H9 (cell line): ENCODE data around the gene EIF3B. TPM values are rescaled to one million over a fixed set of nuclear protein-coding genes. Genes with fewer than 3 reads are reported as not detected.

Experiments
- DNase-seq: peaks from one replicate; pipeline ENCODE4 v3.0.0-alpha.2; 2017
- H2AFZ ChIP-seq: one replicate; pipeline ENCODE4 v1.6.1; 2013; ENCODE audit warnings: mild to moderate bottlenecking, low read length, control low read depth, moderate library complexity
- H2AK5ac ChIP-seq: 2 replicates; pipeline ENCODE4 v1.6.1; 2013; ENCODE audit warnings: low read length, control low read depth, mixed read lengths; ENCODE audit not compliant: insufficient read length
- H2BK120ac ChIP-seq: one replicate; pipeline ENCODE4 v1.6.1; 2013; ENCODE audit warnings: low read depth, mild to moderate bottlenecking, low read length, control low read depth, inconsistent platforms; ENCODE audit not compliant: poor library complexity, severe bottlenecking
- H2BK12ac ChIP-seq: 2 replicates; pipeline ENCODE4 v1.6.1; 2013; ENCODE audit warnings: low read length, control low read depth, mixed read lengths, low read depth; ENCODE audit not compliant: insufficient read length
- H2BK15ac ChIP-seq: 2 replicates; pipeline ENCODE4 v1.6.1; 2013; ENCODE audit warnings: low read depth, low read length, control low read depth
- H2BK20ac ChIP-seq: one replicate; pipeline ENCODE4 v1.6.1; 2013; ENCODE audit warnings: low read depth, mild to moderate bottlenecking, low read length, control low read depth, inconsistent platforms; ENCODE audit not compliant: poor library complexity, severe bottlenecking
- H2BK5ac ChIP-seq: 2 replicates; pipeline ENCODE4 v1.6.1; 2013; ENCODE audit warnings: low read length, control low read depth, mixed read lengths; ENCODE audit not compliant: insufficient read length
- H3K14ac ChIP-seq: 2 replicates; pipeline ENCODE4 v1.6.1; 2013; ENCODE audit warnings: low read length, control low read depth; ENCODE audit not compliant: insufficient read depth
- H3K18ac ChIP-seq: 2 replicates; pipeline ENCODE4 v1.6.1; 2013; ENCODE audit warnings: low read depth, mild to moderate bottlenecking, mixed read lengths, low read length, control low read depth; ENCODE audit not compliant: insufficient read length
- H3K23ac ChIP-seq: 2 replicates; pipeline ENCODE4 v1.6.1; 2013; ENCODE audit warnings: low read length, control low read depth, mixed read lengths, low read depth; ENCODE audit not compliant: insufficient read length
- H3K23me2 ChIP-seq: 2 replicates; pipeline ENCODE4 v1.6.1; 2013; ENCODE audit warnings: low read depth, mild to moderate bottlenecking, mixed read lengths, low read length, control low read depth; ENCODE audit not compliant: insufficient read length, poor library complexity, severe bottlenecking
- H3K27ac ChIP-seq: 2 replicates; pipeline ENCODE4 v1.5.1; 2013; ENCODE audit warnings: low read length, control low read depth, mixed read lengths, low read depth; ENCODE audit not compliant: insufficient read length
- H3K27me3 ChIP-seq: 2 replicates; pipeline ENCODE4 v1.6.1; 2013; ENCODE audit warnings: low read length, control low read depth, inconsistent platforms; ENCODE audit not compliant: insufficient read depth
- H3K4ac ChIP-seq: 2 replicates; pipeline ENCODE4 v1.6.1; 2013; ENCODE audit warnings: low read depth, mild to moderate bottlenecking, control low read depth, inconsistent platforms, low read length, moderate library complexity
- H3K4me1 ChIP-seq: 2 replicates; pipeline ENCODE4 v1.6.1; 2013; ENCODE audit warnings: low read length, control low read depth, inconsistent platforms; ENCODE audit not compliant: insufficient read depth
- H3K4me2 ChIP-seq: 2 replicates; pipeline ENCODE4 v1.6.1; 2013; ENCODE audit warnings: low read length, control low read depth, mixed read lengths; ENCODE audit not compliant: insufficient read length, insufficient read depth
- H3K56ac ChIP-seq: 2 replicates; pipeline ENCODE4 v1.6.1; 2013; ENCODE audit warnings: low read depth, mild to moderate bottlenecking, mixed read lengths, low read length, control low read depth; ENCODE audit not compliant: insufficient read length
- H3K79me1 ChIP-seq: 2 replicates; pipeline ENCODE4 v1.6.1; 2013; ENCODE audit warnings: low read depth, mild to moderate bottlenecking, moderate library complexity, low read length, control low read depth, inconsistent platforms; ENCODE audit not compliant: insufficient read depth, poor library complexity, severe bottlenecking
- H3K79me2 ChIP-seq: 2 replicates; pipeline ENCODE4 v1.6.1; 2013; ENCODE audit warnings: low read length, control low read depth, inconsistent platforms; ENCODE audit not compliant: insufficient read depth
- H3K9ac ChIP-seq: 2 replicates; pipeline ENCODE4 v1.6.1; 2013; ENCODE audit warnings: low read length, control low read depth, mixed read lengths; ENCODE audit not compliant: insufficient read length; ENCODE audit errors: extremely low read depth
- H3K9me3 ChIP-seq: one replicate; pipeline ENCODE4 v1.6.1; 2013; ENCODE audit warnings: low read depth, low read length, inconsistent platforms; ENCODE audit not compliant: control insufficient read depth
- H3T11ph ChIP-seq: one replicate; pipeline ENCODE4 v1.6.1; 2013; ENCODE audit warnings: mild to moderate bottlenecking, low read length, control low read depth, inconsistent platforms
- H4K20me1 ChIP-seq: one replicate; pipeline ENCODE4 v1.6.1; 2013; ENCODE audit not compliant: control insufficient read depth, insufficient read length, insufficient read depth
- H4K5ac ChIP-seq: 2 replicates; pipeline ENCODE4 v1.6.1; 2013; ENCODE audit warnings: low read depth, mild to moderate bottlenecking, mixed read lengths, low read length, control low read depth; ENCODE audit not compliant: insufficient read length
- H4K8ac ChIP-seq: replicated peaks from 2 replicates; pipeline ENCODE4 v1.6.1; 2013; ENCODE audit warnings: low read length, control low read depth, mixed read lengths, low read depth; ENCODE audit not compliant: insufficient read length
- H4K91ac ChIP-seq: 2 replicates; pipeline ENCODE4 v1.6.1; 2013; ENCODE audit warnings: low read depth, mild to moderate bottlenecking, moderate library complexity, mixed read lengths, low read length, control low read depth; ENCODE audit not compliant: insufficient read length
- H3K27ac Mint-ChIP-seq, 3 experiments: 2 replicates in 2 of 3; 3 replicates in 1 of 3; pipeline ENCODE4 v1.8.0; 2020 to 2021; ENCODE audit warnings: mixed read lengths in 3 of 3, mild to moderate bottlenecking in 1 of 3, moderate library complexity in 1 of 3
- H3K27me3 Mint-ChIP-seq: 2 replicates; pipeline ENCODE4 v1.8.0; 2021; ENCODE audit warnings: low read depth, mild to moderate bottlenecking, moderate library complexity, mixed read lengths
- H3K36me3 Mint-ChIP-seq, 3 experiments: 2 replicates in 2 of 3; 3 replicates in 1 of 3; pipeline ENCODE4 v1.8.0; 2020 to 2021; ENCODE audit warnings: low read depth in 3 of 3, mixed read lengths in 3 of 3; ENCODE audit not compliant: insufficient read depth in 1 of 3
- H3K4me1 Mint-ChIP-seq, 2 experiments: 2 replicates each; pipeline ENCODE4 v1.8.0; 2020; ENCODE audit warnings: mixed read lengths in 2 of 2
- H3K4me3 Mint-ChIP-seq, 2 experiments: 2 replicates in 1 of 2; 3 replicates in 1 of 2; pipeline ENCODE4 v1.8.0; 2020 to 2021; ENCODE audit warnings: mild to moderate bottlenecking in 2 of 2, mixed read lengths in 2 of 2, moderate library complexity in 1 of 2
- H3K9me3 Mint-ChIP-seq, 2 experiments: 2 replicates in 1 of 2; 3 replicates in 1 of 2; pipeline ENCODE4 v1.8.0; 2020; ENCODE audit warnings: mild to moderate bottlenecking in 2 of 2, mixed read lengths in 2 of 2, moderate library complexity in 1 of 2
- WGBS: extraction: QIAGEN DNeasy Blood & Tissue Kit; methylation state at CpG from one replicate; pipeline ENCODE4 v1.1.7; 2013; ENCODE audit warnings: missing lambda C conversion rate, low lambda C conversion rate, mixed read lengths; ENCODE audit not compliant: insufficient read length; ENCODE audit errors: extremely low coverage; 5-methylcytosine and 5-hydroxymethylcytosine counted together
- total RNA-seq: library from RNA; stranded (reverse); gene quantifications from 2 replicates; pipeline ENCODE4 v1.2.1, GENCODE V29; 2021
- TF ChIP-seq, protein P1 (sequence below): fragments of 200-600 bp; sonication (generic); conservative IDR thresholded peaks from 3 replicates; pipeline ENCODE4 v1.8.0; 2021; ENCODE audit warnings: antibody characterized with exemption, mild to moderate bottlenecking

The EIF3B gene
- total RNA-seq, 1 experiment from 2014 or later: 337 TPM

DNA sequence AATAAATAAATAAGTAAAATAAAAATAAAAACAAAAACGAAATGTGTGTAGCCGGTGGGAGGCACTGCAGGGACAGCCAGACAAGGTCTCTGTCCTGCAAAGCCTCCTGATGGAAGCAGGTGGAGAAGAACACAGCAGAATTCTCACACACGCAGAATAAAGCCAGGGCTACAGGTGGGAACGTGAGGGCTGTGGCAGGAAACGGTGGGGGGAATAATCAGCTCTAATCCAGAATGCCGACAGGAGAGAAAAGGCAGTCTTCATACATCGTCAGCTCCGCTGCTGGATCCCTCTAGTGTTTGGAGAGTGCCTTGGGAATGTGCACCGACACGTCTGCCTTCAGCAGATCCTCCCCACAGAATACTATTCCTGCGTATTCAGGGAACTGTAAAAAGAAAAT, 33.6 kb upstream of the EIF3B start:
- Histone ChIP-seq H3K23ac (no peak overlapping the region), H2BK12ac (no peak overlapping the region), H4K8ac (no peak overlapping the region), H3T11ph (no peak overlapping the region), H4K91ac (no peak overlapping the region), H3K56ac (no peak overlapping the region), H3K9ac (no peak overlapping the region), H4K5ac (no peak overlapping the region), H2BK20ac (no peak overlapping the region), H2BK5ac (no peak overlapping the region), H3K18ac (no peak overlapping the region), H2BK15ac (no peak overlapping the region), H4K20me1 (no peaks in the 10 kb centered on the region), H3K4ac (no peak overlapping the region), H3K27me3 (no peaks in the 10 kb centered on the region), H2AFZ (no peak overlapping the region), H3K79me1 (no peaks in the 10 kb centered on the region), H2AK5ac (no peak overlapping the region), H3K79me2 (no peaks in the 10 kb centered on the region), H3K4me2 (no peak overlapping the region), H3K4me1 (no peaks in the 10 kb centered on the region), H3K14ac (no peak overlapping the region), H3K23me2 (no peaks in the 10 kb centered on the region), H3K27ac (no peak overlapping the region), H3K9me3 (no peaks in the 10 kb centered on the region), H2BK120ac (no peak overlapping the region)
- Mint-ChIP-seq H3K4me1 (peaks cover 0 to 3% of the 10 kb centered on the region in 2 experiments; a peak in 1 of 4 replicates), H3K27ac (peak overlapping the region in 1 of 3 experiments; percentile 43; a peak in 2 of 7 replicates), H3K36me3 (no peaks in the 10 kb centered on the region), H3K9me3 (no peaks in the 10 kb centered on the region), H3K27me3 (no peaks in the 10 kb centered on the region; the same call in 1 of the 2 replicates), H3K4me3 (no peak overlapping the region; a peak in 1 of 5 replicates)
- no CpG with 5 or more reads among the region's 11 CpGs for WGBS
- TF ChIP-seq, protein P1, sequence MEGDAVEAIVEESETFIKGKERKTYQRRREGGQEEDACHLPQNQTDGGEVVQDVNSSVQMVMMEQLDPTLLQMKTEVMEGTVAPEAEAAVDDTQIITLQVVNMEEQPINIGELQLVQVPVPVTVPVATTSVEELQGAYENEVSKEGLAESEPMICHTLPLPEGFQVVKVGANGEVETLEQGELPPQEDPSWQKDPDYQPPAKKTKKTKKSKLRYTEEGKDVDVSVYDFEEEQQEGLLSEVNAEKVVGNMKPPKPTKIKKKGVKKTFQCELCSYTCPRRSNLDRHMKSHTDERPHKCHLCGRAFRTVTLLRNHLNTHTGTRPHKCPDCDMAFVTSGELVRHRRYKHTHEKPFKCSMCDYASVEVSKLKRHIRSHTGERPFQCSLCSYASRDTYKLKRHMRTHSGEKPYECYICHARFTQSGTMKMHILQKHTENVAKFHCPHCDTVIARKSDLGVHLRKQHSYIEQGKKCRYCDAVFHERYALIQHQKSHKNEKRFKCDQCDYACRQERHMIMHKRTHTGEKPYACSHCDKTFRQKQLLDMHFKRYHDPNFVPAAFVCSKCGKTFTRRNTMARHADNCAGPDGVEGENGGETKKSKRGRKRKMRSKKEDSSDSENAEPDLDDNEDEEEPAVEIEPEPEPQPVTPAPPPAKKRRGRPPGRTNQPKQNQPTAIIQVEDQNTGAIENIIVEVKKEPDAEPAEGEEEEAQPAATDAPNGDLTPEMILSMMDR: peak; percentile 43; the same call in 2 of the 3 replicates
- peak; percentile 53 for DNase-seq
